Breast epithelium (tissue), 3 donors: ENCODE results near the gene PDLIM1.

Source experiments
- CTCF ChIP-seq, 3 donors: fragments of 450-650 bp; IDR thresholded peaks; one replicate each; pipeline ENCODE4 v1.5.1; 2016 to 2017; ENCODE audit warnings: antibody characterized with exemption in 3 of 3, mild to moderate bottlenecking in 3 of 3, moderate library complexity in 3 of 3
- POLR2A ChIP-seq: fragments of 450-650 bp; IDR thresholded peaks from one replicate; pipeline ENCODE4 v1.6.1; 2016; ENCODE audit warnings: antibody characterized with exemption, mild to moderate bottlenecking, moderate library complexity

- TF ChIP-seq CTCF (IDR thresholded peaks at IDR 0.05) (no peak), POLR2A (no peak)
Observed at GRCh38 chr10:95284807-95285206, 6.0 kb downstream of the PDLIM1 start.
